Colonic mucosa (tissue), 4 donors: Measurements from ENCODE around the gene TBC1D2. TPM values are rescaled to one million over a fixed set of nuclear protein-coding genes. Genes with fewer than 3 reads are reported as not detected.

Experiments used
- DNase-seq: peaks from one replicate; pipeline ENCODE4 v3.0.0-alpha.2; 2020
- H3K27ac ChIP-seq: fragments of 200-600 bp; one replicate; pipeline ENCODE4 v1.8.0; 2021
- H3K27me3 ChIP-seq: fragments of 200-600 bp; one replicate; pipeline ENCODE4 v1.8.0; 2021
- H3K36me3 ChIP-seq: fragments of 200-600 bp; one replicate; pipeline ENCODE4 v1.8.0; 2021
- H3K4me1 ChIP-seq: fragments of 200-600 bp; one replicate; pipeline ENCODE4 v1.8.0; 2021; ENCODE audit warnings: mild to moderate bottlenecking
- H3K4me3 ChIP-seq: fragments of 200-600 bp; one replicate; pipeline ENCODE4 v1.8.0; 2021
- H3K9ac ChIP-seq, 2 donors: one replicate each; pipeline ENCODE4 v1.7.0; 2013; ENCODE audit warnings: control low read depth in 2 of 2, low read depth in 2 of 2, low read length in 2 of 2
- H3K9me3 ChIP-seq: fragments of 200-600 bp; one replicate; pipeline ENCODE4 v1.8.0; 2021
- CTCF ChIP-seq: fragments of 200-600 bp; IDR thresholded peaks from one replicate; pipeline ENCODE4 v1.8.0; 2022; ENCODE audit warnings: antibody characterized with exemption, mild to moderate bottlenecking
- intact Hi-C: fragments of 100-400 bp; cut with DNase I; formaldehyde crosslinking; loops from one replicate; pipeline ENCODE4 v1.14.1; 2022
- total RNA-seq, 2 donors: library from RNA; stranded (reverse); fragmentation: NEBNext Ultra II Directional in 1 of 2; extraction: Animal tissue kit (Norgen Biotek cat#: 25700) in 1 of 2; gene quantifications; one replicate each; pipeline ENCODE4 v1.2.1, GENCODE V29; 2021
- donor health status: healthy.
- donor health status: DM: no; HTN: no; CAD: no.
- donor health status: DM: no; HTN: no; CAD: no.

Gene TBC1D2
- total RNA-seq, 2 donors from 2014 or later, result 20.1 to 26.9 TPM

DNA sequence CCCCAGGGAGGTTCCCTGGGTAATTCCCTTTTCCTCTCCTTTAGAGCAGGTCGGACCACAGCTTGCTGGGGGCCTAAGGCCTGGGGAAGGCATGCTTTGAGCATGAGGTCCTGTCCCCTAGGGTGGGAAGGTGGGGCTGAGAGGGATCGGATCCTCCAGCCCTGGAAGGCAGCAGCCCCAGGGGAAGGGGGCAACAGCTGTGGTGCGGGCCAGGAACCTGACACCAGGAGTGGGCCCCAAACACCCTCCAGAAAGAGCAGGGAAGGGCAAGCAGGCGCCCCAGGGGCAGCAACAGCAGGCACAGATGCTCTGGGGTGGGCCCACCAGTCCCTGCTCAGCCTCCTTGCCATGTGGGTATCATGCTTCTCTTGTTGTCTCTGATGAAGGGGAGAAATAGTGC lies 59.8 kb downstream of the TBC1D2 start:
- Histone ChIP-seq H3K4me3 (no peak overlapping the region), H3K27me3 (no peaks in the 10 kb centered on the region), H3K27ac (no peak overlapping the region), H3K36me3 (no peaks in the 10 kb centered on the region), H3K9me3 (no peaks in the 10 kb centered on the region), H3K9ac (no peak overlapping the region), H3K4me1 (peaks cover 7% of the 10 kb centered on the region)
- DNase-seq, result no peak
- intact Hi-C loops, result no loop called here
- no peak for TF ChIP-seq CTCF

GRCh38 chr9:98193336-98193944 lies 62.0 kb downstream of the TBC1D2 start:
- no peaks in the 10 kb centered on the region for H3K9me3 ChIP-seq
- DNase-seq, result no peak
- no peaks in the 10 kb centered on the region for H3K36me3 ChIP-seq
- H3K27me3 ChIP-seq, result no peaks in the 10 kb centered on the region
- H3K27ac ChIP-seq, result peak overlapping the region; percentile 93
- H3K9ac ChIP-seq, result peak overlapping the region; percentile 78 to 92
- peak overlapping the region; percentile 84 for H3K4me3 ChIP-seq
- intact Hi-C loops, result no loop called here
- no peak for TF ChIP-seq CTCF
- peaks cover 13% of the 10 kb centered on the region for H3K4me1 ChIP-seq

DNA sequence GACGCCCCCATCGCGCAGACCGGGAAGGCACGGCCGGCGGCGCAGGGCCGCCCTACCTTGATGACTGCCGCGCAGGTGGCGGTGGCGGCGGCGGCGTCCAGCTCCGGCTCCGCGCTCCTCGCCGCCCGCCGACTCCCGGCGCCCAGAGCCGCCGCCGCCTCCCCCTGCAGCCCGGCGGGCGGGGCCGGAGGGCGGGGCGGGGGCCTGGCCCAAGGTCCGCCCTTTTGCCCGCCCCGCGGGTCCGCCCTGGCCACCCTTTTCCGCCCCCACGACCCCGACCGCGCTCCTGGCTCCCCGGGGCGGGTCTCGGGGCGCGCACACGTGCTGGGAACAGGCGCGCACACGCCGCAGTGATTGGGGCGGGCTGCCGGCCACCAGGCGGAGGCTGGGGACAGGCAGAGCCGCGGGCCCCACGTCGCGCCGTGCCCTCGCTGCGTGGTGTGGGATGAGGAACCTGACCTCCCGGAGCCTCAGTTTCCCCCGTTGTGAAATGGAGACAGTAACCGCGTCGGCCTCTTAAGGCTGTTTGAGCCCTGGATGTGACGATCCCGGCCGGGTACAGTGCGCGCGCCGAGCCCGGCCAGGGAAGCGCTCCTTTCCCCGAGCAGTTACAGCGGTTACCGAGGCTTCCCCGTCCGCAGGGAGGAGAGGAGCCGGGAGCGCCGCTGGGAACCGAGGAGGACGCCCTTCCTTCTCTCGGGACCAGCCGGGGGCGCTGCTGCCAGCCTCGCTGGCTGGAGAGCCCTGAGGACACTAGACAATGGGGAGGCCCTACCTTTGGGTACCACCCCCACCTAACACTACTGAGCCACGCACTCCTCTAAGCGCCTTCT lies 62.7 kb downstream of the TBC1D2 start, which contains the start of gene CORO2A:
TSS of gene CORO2A (minus strand) at position 135 of the 833 bp plus-strand sequence. CDS start 34,977 bp downstream, outside the sequence.
- no peak for TF ChIP-seq CTCF
- Histone ChIP-seq H3K36me3 (no peaks in the 10 kb centered on the region), H3K4me1 (peaks cover 13% of the 10 kb centered on the region), H3K27me3 (no peaks in the 10 kb centered on the region), H3K9me3 (no peaks in the 10 kb centered on the region), H3K4me3 (peak within 1 kb of the TSS; percentile 84), H3K27ac (peak within 1 kb of the TSS; percentile 93), H3K9ac (peak within 1 kb of the TSS; percentile 84 to 92)
- peak; percentile 82 for DNase-seq
- intact Hi-C loops, result no loop called here

GRCh38 chr9:98191671-98192502 lies 63.6 kb downstream of the TBC1D2 start:
- TF ChIP-seq CTCF, result no peak
- Histone ChIP-seq H3K27ac (peak overlapping the region; percentile 93), H3K36me3 (no peaks in the 10 kb centered on the region), H3K4me1 (peaks cover 13% of the 10 kb centered on the region), H3K9ac (peak overlapping the region; percentile 84 to 92), H3K9me3 (no peaks in the 10 kb centered on the region), H3K4me3 (peak overlapping the region; percentile 84), H3K27me3 (no peaks in the 10 kb centered on the region)
- DNase-seq, result peak; percentile 66
- intact Hi-C loops, result no loop called here

DNA sequence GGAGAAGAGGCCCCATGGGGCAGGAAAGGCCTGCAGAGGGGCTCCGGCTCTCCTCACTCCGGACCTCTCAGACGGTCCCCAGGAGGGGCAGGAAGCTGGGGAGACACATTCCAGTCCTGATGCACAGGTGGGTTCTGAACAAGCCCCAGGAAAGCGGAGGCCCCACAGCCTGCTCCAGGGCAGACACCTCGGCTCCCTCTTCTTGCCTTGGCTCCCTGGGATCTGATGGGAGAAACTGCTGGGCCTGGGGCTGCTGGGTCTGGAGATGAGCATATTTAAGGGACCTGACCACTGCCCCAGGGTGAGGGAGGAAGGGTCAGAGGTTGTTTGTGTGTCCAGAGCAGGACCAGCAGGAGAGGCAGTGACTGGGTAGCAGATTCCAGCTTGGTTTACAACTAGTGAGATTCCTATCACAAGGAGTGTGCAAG lies 64.3 kb downstream of the TBC1D2 start:
- peak overlapping the region; percentile 93 for H3K27ac ChIP-seq
- intact Hi-C loops, result no loop called here
- no peak for TF ChIP-seq CTCF
- peak overlapping the region; percentile 84 to 92 for H3K9ac ChIP-seq
- H3K4me3 ChIP-seq, result peak overlapping the region; percentile 84
- H3K4me1 ChIP-seq, result peaks cover 13% of the 10 kb centered on the region
- no peaks in the 10 kb centered on the region for H3K36me3 ChIP-seq
- DNase-seq, result no peak
- no peaks in the 10 kb centered on the region for H3K27me3 ChIP-seq
- no peaks in the 10 kb centered on the region for H3K9me3 ChIP-seq
